Keratinocyte (primary cell): ENCODE measurements around the gene MAP1LC3B.

Experiments used
- EZH2 ChIP-seq: IDR thresholded peaks from one replicate; pipeline ENCODE4 v1.6.1; 2012; ENCODE audit warnings: inconsistent platforms, mild to moderate bottlenecking, low read length, moderate library complexity
- TF ChIP-seq, protein P1 (sequence below), 3 experiments: IDR thresholded peaks in 1 of 3; conservative IDR thresholded peaks in 1 of 3; optimal IDR thresholded peaks in 1 of 3; 2 replicates in 2 of 3; 3 replicates in 1 of 3; pipeline versions ENCODE3 to v1.5.1; 2011; ENCODE audit warnings: low read length in 3 of 3, mild to moderate bottlenecking in 3 of 3, moderate library complexity in 2 of 3, control low read depth in 1 of 3, inconsistent platforms in 1 of 3; ENCODE audit not compliant: insufficient read depth in 2 of 3; ENCODE audit errors: extremely low read depth in 1 of 3

DNA sequence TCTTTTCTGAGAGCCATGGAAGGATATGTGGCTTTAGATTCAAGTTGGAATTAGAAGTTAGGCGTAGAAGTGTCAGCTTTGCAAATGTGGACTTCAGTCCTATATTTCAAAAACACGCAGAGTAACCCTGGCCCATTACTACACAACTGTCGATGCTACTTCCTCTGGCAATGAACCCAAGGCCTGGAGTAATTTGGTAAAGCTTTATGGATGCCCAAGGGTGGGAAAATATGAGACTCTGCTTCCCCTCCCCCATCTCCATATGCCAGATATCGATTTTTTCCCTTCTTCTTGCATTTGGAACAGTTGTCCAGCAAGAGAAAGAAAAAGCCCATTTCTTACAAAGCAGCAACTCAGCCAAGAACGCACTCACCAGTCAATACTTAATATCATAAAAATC, 2.9 kb upstream of the MAP1LC3B start:
- TF ChIP-seq, protein P1, sequence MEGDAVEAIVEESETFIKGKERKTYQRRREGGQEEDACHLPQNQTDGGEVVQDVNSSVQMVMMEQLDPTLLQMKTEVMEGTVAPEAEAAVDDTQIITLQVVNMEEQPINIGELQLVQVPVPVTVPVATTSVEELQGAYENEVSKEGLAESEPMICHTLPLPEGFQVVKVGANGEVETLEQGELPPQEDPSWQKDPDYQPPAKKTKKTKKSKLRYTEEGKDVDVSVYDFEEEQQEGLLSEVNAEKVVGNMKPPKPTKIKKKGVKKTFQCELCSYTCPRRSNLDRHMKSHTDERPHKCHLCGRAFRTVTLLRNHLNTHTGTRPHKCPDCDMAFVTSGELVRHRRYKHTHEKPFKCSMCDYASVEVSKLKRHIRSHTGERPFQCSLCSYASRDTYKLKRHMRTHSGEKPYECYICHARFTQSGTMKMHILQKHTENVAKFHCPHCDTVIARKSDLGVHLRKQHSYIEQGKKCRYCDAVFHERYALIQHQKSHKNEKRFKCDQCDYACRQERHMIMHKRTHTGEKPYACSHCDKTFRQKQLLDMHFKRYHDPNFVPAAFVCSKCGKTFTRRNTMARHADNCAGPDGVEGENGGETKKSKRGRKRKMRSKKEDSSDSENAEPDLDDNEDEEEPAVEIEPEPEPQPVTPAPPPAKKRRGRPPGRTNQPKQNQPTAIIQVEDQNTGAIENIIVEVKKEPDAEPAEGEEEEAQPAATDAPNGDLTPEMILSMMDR (optimal IDR thresholded peaks at IDR 0.05 in 1 of 3, IDR thresholded peaks at IDR 0.05 in 1 of 3, conservative IDR thresholded peaks at IDR 0.05 in 1 of 3; ENCODE audit: extremely low read depth in 1 of 3, insufficient read depth in 2 of 3, low read length in 3 of 3): no peak
- TF ChIP-seq EZH2: no peak
